ENCODE data around the gene GOPC. TPM values are rescaled to one million over a fixed set of nuclear protein-coding genes. Genes with fewer than 3 reads are reported as not detected.

GOPC gene
- total RNA-seq, 4 donors from 2014 or later, result 16.5 to 94.7 (median 26.6) TPM

- Histone ChIP-seq H3K4me3 (no peak overlapping the region), H3K27me3 (no peaks in the 10 kb centered on the region), H3K27ac (no peak overlapping the region), H3K4me1 (no peaks in the 10 kb centered on the region), H3K9me3 (no peaks in the 10 kb centered on the region), H3K36me3 (no peaks in the 10 kb centered on the region)
- intact Hi-C loops (cut with DNase I; ENCODE audit: low total_unique reads), result no loop called here
- no peak for DNase-seq
- no peak for TF ChIP-seq POLR2A (IDR thresholded peaks at IDR 0.05)
- TF ChIP-seq, protein P1, sequence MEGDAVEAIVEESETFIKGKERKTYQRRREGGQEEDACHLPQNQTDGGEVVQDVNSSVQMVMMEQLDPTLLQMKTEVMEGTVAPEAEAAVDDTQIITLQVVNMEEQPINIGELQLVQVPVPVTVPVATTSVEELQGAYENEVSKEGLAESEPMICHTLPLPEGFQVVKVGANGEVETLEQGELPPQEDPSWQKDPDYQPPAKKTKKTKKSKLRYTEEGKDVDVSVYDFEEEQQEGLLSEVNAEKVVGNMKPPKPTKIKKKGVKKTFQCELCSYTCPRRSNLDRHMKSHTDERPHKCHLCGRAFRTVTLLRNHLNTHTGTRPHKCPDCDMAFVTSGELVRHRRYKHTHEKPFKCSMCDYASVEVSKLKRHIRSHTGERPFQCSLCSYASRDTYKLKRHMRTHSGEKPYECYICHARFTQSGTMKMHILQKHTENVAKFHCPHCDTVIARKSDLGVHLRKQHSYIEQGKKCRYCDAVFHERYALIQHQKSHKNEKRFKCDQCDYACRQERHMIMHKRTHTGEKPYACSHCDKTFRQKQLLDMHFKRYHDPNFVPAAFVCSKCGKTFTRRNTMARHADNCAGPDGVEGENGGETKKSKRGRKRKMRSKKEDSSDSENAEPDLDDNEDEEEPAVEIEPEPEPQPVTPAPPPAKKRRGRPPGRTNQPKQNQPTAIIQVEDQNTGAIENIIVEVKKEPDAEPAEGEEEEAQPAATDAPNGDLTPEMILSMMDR (IDR thresholded peaks at IDR 0.05), result no peak
These were observed 57.6 kb downstream of the GOPC start for GRCh38 chr6:117544716-117545115.

GRCh38 chr6:117542493-117542892 is 59.8 kb downstream of the GOPC start:
- no peak for TF ChIP-seq POLR2A (IDR thresholded peaks at IDR 0.05)
- TF ChIP-seq, protein P1 (IDR thresholded peaks at IDR 0.05), result no peak
- H3K27me3 ChIP-seq, result no peaks in the 10 kb centered on the region
- no peaks in the 10 kb centered on the region for H3K9me3 ChIP-seq
- no peak for DNase-seq
- no peak overlapping the region for H3K4me3 ChIP-seq
- H3K4me1 ChIP-seq, result no peaks in the 10 kb centered on the region
- intact Hi-C loops (cut with DNase I; ENCODE audit: low total_unique reads), result no loop called here
- no peaks in the 10 kb centered on the region for H3K36me3 ChIP-seq
- no peak overlapping the region for H3K27ac ChIP-seq

DNA sequence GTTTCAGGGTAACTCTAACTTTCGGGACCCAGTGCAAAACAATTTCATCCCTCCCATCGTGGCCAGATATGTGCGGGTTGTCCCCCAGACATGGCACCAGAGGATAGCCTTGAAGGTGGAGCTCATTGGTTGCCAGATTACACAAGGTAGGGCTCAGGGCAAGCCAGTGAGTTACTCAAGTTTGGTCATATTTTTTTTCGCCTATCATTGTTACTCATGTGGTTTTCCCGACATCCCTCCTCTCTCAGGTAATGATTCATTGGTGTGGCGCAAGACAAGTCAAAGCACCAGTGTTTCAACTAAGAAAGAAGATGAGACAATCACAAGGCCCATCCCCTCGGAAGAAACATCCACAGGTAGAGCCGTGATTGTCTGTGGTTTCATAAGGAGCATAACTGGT is 61.6 kb downstream of the GOPC start:
- Histone ChIP-seq H3K4me3 (no peak overlapping the region), H3K4me1 (no peaks in the 10 kb centered on the region), H3K27me3 (no peaks in the 10 kb centered on the region), H3K27ac (no peak overlapping the region), H3K36me3 (no peaks in the 10 kb centered on the region), H3K9me3 (no peaks in the 10 kb centered on the region)
- no peak for DNase-seq
- intact Hi-C loops (cut with DNase I; ENCODE audit: low total_unique reads), result no loop called here
- TF ChIP-seq POLR2A (IDR thresholded peaks at IDR 0.05), result no peak
- TF ChIP-seq, protein P1 (IDR thresholded peaks at IDR 0.05), result no peak

DNA sequence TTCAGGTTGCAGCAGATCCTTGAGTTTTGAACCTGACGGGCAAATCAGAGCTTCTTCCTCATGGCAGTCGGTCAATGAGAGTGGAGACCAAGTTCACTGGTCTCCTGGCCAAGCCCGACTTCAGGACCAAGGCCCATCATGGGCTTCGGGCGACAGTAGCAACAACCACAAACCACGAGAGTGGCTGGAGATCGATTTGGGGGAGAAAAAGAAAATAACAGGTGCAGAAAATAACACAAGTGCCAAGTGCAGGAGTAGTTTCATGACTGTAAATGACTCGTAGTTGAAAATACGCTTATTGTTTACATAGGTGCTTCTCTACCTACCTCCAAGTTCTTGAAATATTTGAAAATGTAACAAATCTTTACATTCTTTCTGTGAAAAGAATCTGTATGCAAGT is 63.7 kb downstream of the GOPC start:
- Histone ChIP-seq H3K4me1 (no peaks in the 10 kb centered on the region), H3K27me3 (no peaks in the 10 kb centered on the region), H3K4me3 (no peak overlapping the region), H3K27ac (no peak overlapping the region), H3K9me3 (no peaks in the 10 kb centered on the region), H3K36me3 (no peaks in the 10 kb centered on the region)
- no peak for TF ChIP-seq POLR2A (IDR thresholded peaks at IDR 0.05)
- TF ChIP-seq, protein P1 (IDR thresholded peaks at IDR 0.05), result no peak
- DNase-seq, result no peak
- intact Hi-C loops (cut with DNase I; ENCODE audit: low total_unique reads), result no loop called here

DNA sequence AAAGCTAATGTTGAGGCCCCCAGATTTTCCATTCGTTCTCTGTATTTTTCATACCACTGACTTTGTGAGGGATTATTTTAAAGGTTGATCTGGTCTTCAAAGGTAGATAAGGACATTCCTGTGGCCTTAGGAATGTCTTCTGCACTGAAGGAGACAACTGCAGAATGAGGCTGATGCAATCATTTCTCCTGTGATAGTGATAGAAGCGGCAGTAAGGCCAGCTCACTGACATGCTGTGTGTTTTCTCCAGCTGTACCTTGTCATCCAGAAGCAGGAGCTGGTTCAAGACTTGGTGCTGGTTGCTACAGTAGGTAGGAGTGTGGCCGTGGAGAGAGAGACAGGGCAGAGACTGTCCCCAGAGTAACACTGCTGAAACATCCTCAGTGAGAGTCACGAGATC is 66.0 kb downstream of the GOPC start:
- no peak overlapping the region for H3K27ac ChIP-seq
- H3K4me3 ChIP-seq, result no peak overlapping the region
- no peak for DNase-seq
- no peak for TF ChIP-seq POLR2A (IDR thresholded peaks at IDR 0.05)
- TF ChIP-seq, protein P1 (IDR thresholded peaks at IDR 0.05), result no peak
- H3K4me1 ChIP-seq, result no peaks in the 10 kb centered on the region
- no peaks in the 10 kb centered on the region for H3K36me3 ChIP-seq
- intact Hi-C loops (cut with DNase I; ENCODE audit: low total_unique reads), result no loop called here
- H3K9me3 ChIP-seq, result no peaks in the 10 kb centered on the region
- H3K27me3 ChIP-seq, result no peaks in the 10 kb centered on the region
